ENCODE data around the gene PIGBOS1. TPM values are rescaled to one million over a fixed set of nuclear protein-coding genes. Genes with fewer than 3 reads are reported as not detected.

The PIGBOS1 gene
- total RNA-seq, 1 experiment from 2014 or later, result 13.0 TPM

GRCh38 chr15:55361048-55361447 is 42.1 kb upstream of the PIGBOS1 start (continued):
- TF ChIP-seq PRDM15 (CRISPR knock-in tag; IDR thresholded peaks at IDR 0.05) (no peak), SOX15 (CRISPR knock-in tag; IDR thresholded peaks at IDR 0.05) (no peak), PRRX2 (CRISPR knock-in tag; IDR thresholded peaks at IDR 0.05) (no peak)

- no peak for ATAC-seq
- POLR2A ChIA-PET, result no interaction called here
Observed at GRCh38 chr15:55360256-55360655, 41.3 kb upstream of the PIGBOS1 start.

GRCh38 chr15:55358471-55358870 is 39.5 kb upstream of the PIGBOS1 start:
- Mint-ChIP-seq H3K27ac (no peak overlapping the region), H3K36me3 (no peaks in the 10 kb centered on the region), H3K4me1 (peaks cover 28% of the 10 kb centered on the region), H3K4me3 (no peak overlapping the region), H3K9me3 (no peaks in the 10 kb centered on the region), H3K27me3 (ENCODE audit: low read depth) (no peaks in the 10 kb centered on the region)
- ATAC-seq, result no peak
- no peak for DNase-seq (ENCODE audit: low spot score)
- ChIA-PET CTCF (interaction anchor here (1.2 kb wide), 1 partner anchor 77 kb away, joined by 4 read pairs; no protein-coding TSS in a partner anchor), POLR2A (interaction anchor here (0.6 kb wide), 1 partner anchor 44 kb away, joined by 6 read pairs; no protein-coding TSS in a partner anchor)
- TF ChIP-seq SMAD3 (CRISPR knock-in tag; IDR thresholded peaks at IDR 0.05; ENCODE audit: borderline replicate concordance), result no peak
- no peak for TF ChIP-seq ZMAT4 (CRISPR knock-in tag; IDR thresholded peaks at IDR 0.05)
- TF ChIP-seq ZNF219 (CRISPR knock-in tag; IDR thresholded peaks at IDR 0.05; ENCODE audit: borderline replicate concordance), result no peak
- no peak for TF ChIP-seq FOXP1 (CRISPR knock-in tag; IDR thresholded peaks at IDR 0.05; ENCODE audit: borderline replicate concordance)
- no peak for TF ChIP-seq MAX (CRISPR knock-in tag; IDR thresholded peaks at IDR 0.05)
- TF ChIP-seq SOX15 (CRISPR knock-in tag; IDR thresholded peaks at IDR 0.05), result no peak
- no peak for TF ChIP-seq RORB (CRISPR knock-in tag; IDR thresholded peaks at IDR 0.05)
- no peak for TF ChIP-seq MYBL2 (CRISPR knock-in tag; IDR thresholded peaks at IDR 0.05)
- TF ChIP-seq TEAD4 (CRISPR knock-in tag; IDR thresholded peaks at IDR 0.05), result no peak
- no peak for TF ChIP-seq CTCF (IDR thresholded peaks at IDR 0.05)

More at GRCh38 chr15:55360256-55360655, 41.3 kb upstream of the PIGBOS1 start:
- H3K4me3 Mint-ChIP-seq, result no peak overlapping the region
- peak overlapping the region; percentile 35; the same call in 1 of the 2 replicates for H3K27ac Mint-ChIP-seq
- H3K27me3 Mint-ChIP-seq (ENCODE audit: low read depth), result no peaks in the 10 kb centered on the region
- no peak for TF ChIP-seq MLX (CRISPR knock-in tag; IDR thresholded peaks at IDR 0.05)
- no peak for TF ChIP-seq E2F4 (CRISPR knock-in tag; IDR thresholded peaks at IDR 0.05; ENCODE audit: borderline replicate concordance, low read depth)
- TF ChIP-seq GRHL2 (CRISPR knock-in tag; IDR thresholded peaks at IDR 0.05; ENCODE audit: insufficient replicate concordance, severe bottlenecking), result no peak
- no peak for TF ChIP-seq ZNF512 (CRISPR knock-in tag; IDR thresholded peaks at IDR 0.05; ENCODE audit: borderline replicate concordance)
- TF ChIP-seq TEAD1 (CRISPR knock-in tag; IDR thresholded peaks at IDR 0.05), result no peak
- TF ChIP-seq ERG (CRISPR knock-in tag; IDR thresholded peaks at IDR 0.05), result no peak
- TF ChIP-seq NR2C2 (CRISPR knock-in tag; IDR thresholded peaks at IDR 0.05), result no peak
- no peak for TF ChIP-seq CBFB (CRISPR knock-in tag; IDR thresholded peaks at IDR 0.05; ENCODE audit: low read depth)
- no peaks in the 10 kb centered on the region for H3K36me3 Mint-ChIP-seq
- H3K4me1 Mint-ChIP-seq, result peaks cover 14% of the 10 kb centered on the region
- H3K9me3 Mint-ChIP-seq, result no peaks in the 10 kb centered on the region
- no peak for DNase-seq (ENCODE audit: low spot score)
- CTCF ChIA-PET, result no interaction called here
